Endothelial cell of umbilical vein (primary cell): ENCODE results near the gene CD72. TPM values are rescaled to one million over a fixed set of nuclear protein-coding genes. Genes with fewer than 3 reads are reported as not detected.

ENCODE experiments used
- BruUV-seq: library from RNA; stranded (reverse); fragments of 400-500 nt; replicated peaks from 2 replicates; lab custom pipeline; 2021; lab: Mats Ljungman, UMichigan
- CTCF ChIA-PET: fragments of 300-600, 350-600 bp; sonication (Branson Sonifier 250); formaldehyde crosslinking; loops from one replicate; lab custom pipeline; 2021; ENCODE audit warnings: antibody characterized with exemption, inconsistent platforms; lab: Charles Lee
- POLR2A ChIA-PET: fragments of 300-600, 350-600 bp; sonication (Branson Sonifier 250); formaldehyde crosslinking; loops from one replicate; lab custom pipeline; 2021; ENCODE audit warnings: antibody characterized with exemption, inconsistent platforms; lab: Charles Lee
- DNase-seq: peaks from one replicate; pipeline ENCODE4 v3.0.0-alpha.2; 2011; ENCODE audit warnings: low read depth, low spot score
- FAIRE-seq: peaks from 2 replicates; lab custom pipeline; 2011; peaks lifted over from hg19 to GRCh38; lab: Jason Lieb, UNC
- H2AFZ ChIP-seq: 2 replicates; pipeline ENCODE4 v1.6.0; 2012; ENCODE audit warnings: low read depth, low read length, control low read depth, inconsistent platforms
- H3K27ac ChIP-seq: 2 replicates; pipeline ENCODE4 v1.5.1; 2011; ENCODE audit warnings: low read depth, mild to moderate bottlenecking, control low read depth, low read length, moderate library complexity; ENCODE audit not compliant: insufficient read depth
- H3K27me3 ChIP-seq, 2 experiments: 2 replicates each; pipeline versions ENCODE4 v1.6.0 to v1.6.1; 2011; ENCODE audit warnings: low read length in 2 of 2, mixed read lengths in 1 of 2; ENCODE audit not compliant: control insufficient read depth in 2 of 2, insufficient read depth in 2 of 2
- H3K36me3 ChIP-seq, 2 experiments: 2 replicates in 1 of 2; 3 replicates in 1 of 2; pipeline ENCODE4 v1.5.1; 2011; ENCODE audit warnings: low read length in 2 of 2, mild to moderate bottlenecking in 1 of 2, moderate library complexity in 1 of 2; ENCODE audit not compliant: control insufficient read depth in 2 of 2, insufficient read depth in 2 of 2; ENCODE audit errors: extremely low read depth in 1 of 2
- H3K4me1 ChIP-seq: 3 replicates; pipeline ENCODE4 v1.5.1; 2011; ENCODE audit warnings: mild to moderate bottlenecking, low read length; ENCODE audit not compliant: control insufficient read depth, insufficient read depth; ENCODE audit errors: extremely low read depth
- H3K4me2 ChIP-seq: 2 replicates; pipeline ENCODE4 v1.6.1; 2011; ENCODE audit warnings: low read length, control low read depth, mixed read lengths; ENCODE audit not compliant: insufficient read depth
- H3K4me3 ChIP-seq, 3 experiments: fragments of 200-600 bp in 1 of 3; sonication (generic), shearing (Covaris generic) in 1 of 3; replicated peaks in 1 of 3; 2 replicates each; pipeline ENCODE4 v1.5.1; 2011 to 2016; ENCODE audit warnings: control low read depth in 3 of 3, low read length in 3 of 3, mild to moderate bottlenecking in 2 of 3, inconsistent platforms in 1 of 3, low read depth in 1 of 3, moderate library complexity in 1 of 3; ENCODE audit not compliant: insufficient read depth in 1 of 3
- H3K79me2 ChIP-seq: 2 replicates; pipeline ENCODE4 v1.6.0; 2012; ENCODE audit warnings: low read length, inconsistent platforms; ENCODE audit not compliant: control insufficient read depth, insufficient read depth
- H3K9ac ChIP-seq: replicated peaks from 2 replicates; pipeline ENCODE3; 2011; ENCODE audit warnings: low read length, control low read depth; ENCODE audit not compliant: insufficient read depth; ENCODE audit errors: extremely low read depth
- H3K9me1 ChIP-seq: replicated peaks from 3 replicates; pipeline ENCODE4 v1.6.0; 2011; ENCODE audit warnings: mild to moderate bottlenecking, low read length; ENCODE audit not compliant: control insufficient read depth, insufficient read depth; ENCODE audit errors: extremely low read depth
- H3K9me3 ChIP-seq: replicated peaks from 2 replicates; pipeline ENCODE4 v1.5.1; 2012; ENCODE audit warnings: low read length, inconsistent platforms; ENCODE audit not compliant: control insufficient read depth, insufficient read depth
- H4K20me1 ChIP-seq: replicated peaks from 2 replicates; pipeline ENCODE3; 2011; ENCODE audit warnings: mild to moderate bottlenecking, low read length; ENCODE audit not compliant: control insufficient read depth, insufficient read depth; ENCODE audit errors: extremely low read depth
- CTCF ChIP-seq, 2 donors: IDR thresholded peaks; 1 replicate in 1 of 2; 2 replicates in 1 of 2; pipeline ENCODE4 v1.5.1; 2011; ENCODE audit warnings: low read length in 2 of 2, mild to moderate bottlenecking in 2 of 2, moderate library complexity in 2 of 2, control low read depth in 1 of 2, inconsistent platforms in 1 of 2, low read depth in 1 of 2; ENCODE audit not compliant: insufficient read depth in 1 of 2; ENCODE audit errors: extremely low read depth in 1 of 2
- MAX ChIP-seq: IDR thresholded peaks from 2 replicates; pipeline ENCODE4 v1.6.1; 2011; ENCODE audit not compliant: insufficient read depth, insufficient read length
- POLR2A ChIP-seq: IDR thresholded peaks from 2 replicates; pipeline ENCODE4 v1.6.1; 2012; ENCODE audit warnings: low read depth, mild to moderate bottlenecking, control low read depth, low read length
- dilution Hi-C: fragments of 300-500 bp; cut with MboI; formaldehyde crosslinking; loops from one replicate; pipeline ENCODE4 v1.15.0; 2019; ENCODE audit warnings: low sequenced_read_pairs; ENCODE audit not compliant: extremely low pct_ligation_motif_present
- intact Hi-C: fragments of 100-400 bp; cut with micrococcal nuclease; formaldehyde crosslinking; loops from one replicate; pipeline ENCODE4 v1.10.0; 2022
- polyA plus RNA-seq, 4 experiments: library from polyadenylated mRNA; depleted of rRNA in 3 of 4; stranded (reverse) in 3 of 4; unstranded in 1 of 4; fragments of >200 nt; gene quantifications; 2 replicates each; pipeline versions ENCODE4 v1.2.1 to v1.2.3, GENCODE V29; 2011 to 2012; ENCODE audit warnings: missing spikeins in 1 of 4
- total RNA-seq: library from RNA; stranded (reverse); gene quantifications from 2 replicates; pipeline ENCODE4 v1.2.3, GENCODE V29; 2021

Gene CD72
- total and polyA plus RNA-seq, 2 donors (not counting 3 experiments of a cell fraction or from before 2014, with no cell fraction given), result 0.39 TPM; not detected in 1

DNA sequence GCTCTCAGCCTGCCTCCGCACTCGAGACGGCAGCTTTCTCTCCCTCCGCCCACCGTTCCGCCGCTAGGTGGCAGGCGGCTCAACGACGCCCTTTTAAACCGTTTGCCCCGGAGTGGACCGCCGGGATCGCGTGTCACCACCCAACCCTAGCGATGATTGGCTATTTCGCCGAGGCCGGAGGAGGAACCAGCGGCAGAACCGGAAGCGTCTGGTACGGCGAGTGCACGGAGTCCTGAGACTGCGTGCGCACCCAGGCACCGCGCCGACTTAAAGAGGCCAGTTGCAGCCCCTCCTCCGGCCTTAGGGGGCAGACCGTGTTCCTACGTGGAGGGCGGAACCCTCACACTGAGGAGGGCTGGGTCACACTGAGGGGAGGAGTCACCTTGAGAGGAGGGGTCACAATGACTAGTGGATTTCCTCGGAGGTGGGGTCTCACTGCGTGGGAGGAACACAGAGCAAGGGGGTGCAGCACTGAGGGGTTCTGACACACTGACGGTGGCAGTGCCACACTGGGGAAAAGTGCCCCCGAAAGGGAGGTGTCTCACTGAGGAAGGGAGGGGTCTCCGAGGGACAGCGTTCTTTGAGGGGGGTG lies 14.1 kb downstream of the CD72 start:
- CTCF ChIA-PET, result interaction anchor here (0.6 to 1.8 kb wide), 34 partner anchors 9 to 610 kb away, joined by 3 to 20 read pairs (median 4); partner anchors contain the start of genes ARHGEF39, CCDC107, CREB3 and RMRP
- BruUV-seq, result no TSS peak
- peak; percentile 100 for FAIRE-seq

More for the DNA sequence above, 14.1 kb downstream of the CD72 start:
- Histone ChIP-seq H3K4me2 (peak overlapping the region; percentile 21), H3K9me3 (no peaks in the 10 kb centered on the region), H3K9me1 (no peaks in the 10 kb centered on the region), H3K9ac (no peak overlapping the region), H3K27me3 (peaks cover 0 to 2% of the 10 kb centered on the region in 2 experiments), H2AFZ (peak overlapping the region; percentile 69), H3K4me1 (peaks cover 16% of the 10 kb centered on the region), H3K36me3 (peaks cover 0 to 12% of the 10 kb centered on the region in 2 experiments), H4K20me1 (no peaks in the 10 kb centered on the region), H3K27ac (no peak overlapping the region), H3K4me3 (peak overlapping the region; percentile 0 to 41 (median 27)), H3K79me2 (no peaks in the 10 kb centered on the region)
- intact Hi-C loops (loop anchor here (1.0 to 5.0 kb wide), 5 partner anchors 53 to 492 kb away; partner anchors contain the start of genes CREB3, TLN1 and TPM2), dilution Hi-C loops (no loop called here)
- POLR2A ChIA-PET, result no interaction called here
- peak; percentile 51 for TF ChIP-seq MAX
- TF ChIP-seq CTCF (IDR thresholded peaks at IDR 0.05; ENCODE audit: extremely low read depth in 1 of 2, insufficient read depth in 1 of 2, low read depth in 1 of 2, low read length in 2 of 2), result peak; percentile 88 to 99
- no peak for TF ChIP-seq POLR2A
- peak; percentile 100 for DNase-seq
